ENCODE results near the gene AKR1C8.
"Not testable (repeated sequence)": the region's sequence is repeated elsewhere in the genome, so short reads cannot be mapped to it uniquely, and the experiment has no call there.

The AKR1C8 gene

GRCh38 chr10:5184987-5185775, at the start of gene AKR1C8:
TSS of gene AKR1C8 (minus strand) at chr10:5185150. CDS start at chr10:5185104, 46 bp downstream.
- no peak for DNase-seq

GRCh38 chr10:5234106-5234860, 49.3 kb upstream of the AKR1C8 start:
- DNase-seq, result no peak

GRCh38 chr10:5233324-5233723, 48.4 kb upstream of the AKR1C8 start:
- no peak for DNase-seq

- DNase-seq, result no peak
Measured at GRCh38 chr10:5229019-5229418, 44.1 kb upstream of the AKR1C8 start.

- not testable (repeated sequence) for DNase-seq
Measured at GRCh38 chr10:5222942-5223341, 38.0 kb upstream of the AKR1C8 start.

- DNase-seq, result no peak
Measured at GRCh38 chr10:5219262-5219661, 34.3 kb upstream of the AKR1C8 start.

GRCh38 chr10:5216801-5217200, 31.9 kb upstream of the AKR1C8 start:
- DNase-seq, result no peak

- no peak for DNase-seq
Measured at GRCh38 chr10:5211696-5212536, 27.0 kb upstream of the AKR1C8 start.

- DNase-seq, result peak; percentile 13
Measured at GRCh38 chr10:5210261-5210660, 25.3 kb upstream of the AKR1C8 start.

GRCh38 chr10:5209776-5210175, 24.8 kb upstream of the AKR1C8 start:
- DNase-seq, result not testable (repeated sequence)

GRCh38 chr10:5206799-5207198, 21.8 kb upstream of the AKR1C8 start:
- DNase-seq, result no peak

GRCh38 chr10:5199398-5199797, 14.4 kb upstream of the AKR1C8 start:
- DNase-seq, result peak; percentile 3

GRCh38 chr10:5198386-5198785, 13.4 kb upstream of the AKR1C8 start:
- no peak for DNase-seq

GRCh38 chr10:5196702-5197113, 11.8 kb upstream of the AKR1C8 start, which contains the start of gene AKR1C4:
TSS of gene AKR1C4 (plus strand) at chr10:5196837. CDS start at chr10:5196868, 31 bp downstream.
- DNase-seq, result no peak

- no peak for DNase-seq
Measured at GRCh38 chr10:5195727-5196374, 10.9 kb upstream of the AKR1C8 start.

- DNase-seq, result no peak
Measured at GRCh38 chr10:5194431-5194830, 9.5 kb upstream of the AKR1C8 start.

- DNase-seq, result no peak
Measured at GRCh38 chr10:5188358-5188757, 3.4 kb upstream of the AKR1C8 start.

GRCh38 chr10:5187867-5188266, 2.9 kb upstream of the AKR1C8 start:
- DNase-seq, result no peak

GRCh38 chr10:5183923-5184322, 1.0 kb downstream of the AKR1C8 start:
- DNase-seq, result no peak

GRCh38 chr10:5180503-5180902, 4.4 kb downstream of the AKR1C8 start:
- DNase-seq, result not testable (repeated sequence)

GRCh38 chr10:5175581-5175980, 9.4 kb downstream of the AKR1C8 start:
- not testable (repeated sequence) for DNase-seq

GRCh38 chr10:5168897-5169420, 16.0 kb downstream of the AKR1C8 start:
- peak; percentile 55 for DNase-seq

Data from activated CD4-positive, alpha-beta T cell treated with anti-CD3 and anti-CD28 coated beads for 48 hours (primary cell).